Progenitor cell of endocrine pancreas (in vitro differentiated cells): ENCODE data around the gene GMEB2. TPM values are rescaled to one million over a fixed set of nuclear protein-coding genes. Genes with fewer than 3 reads are reported as not detected.

Experiments
- DNase-seq: peaks from one replicate; pipeline ENCODE4 v3.0.0; 2021; ENCODE audit warnings: low spot score; ENCODE audit not compliant: unreplicated experiment
- H3K27ac Mint-ChIP-seq: 2 replicates; pipeline ENCODE4 v1.8.0; 2021; ENCODE audit warnings: mild to moderate bottlenecking, moderate library complexity, mixed read lengths
- H3K27me3 Mint-ChIP-seq: 2 replicates; pipeline ENCODE4 v1.8.0; 2021; ENCODE audit warnings: mixed read lengths
- H3K36me3 Mint-ChIP-seq: 2 replicates; pipeline ENCODE4 v1.8.0; 2022; ENCODE audit warnings: mixed read lengths; ENCODE audit not compliant: insufficient read depth
- H3K4me1 Mint-ChIP-seq: 2 replicates; pipeline ENCODE4 v1.8.0; 2021; ENCODE audit warnings: low read depth, mixed read lengths
- H3K4me3 Mint-ChIP-seq: 2 replicates; pipeline ENCODE4 v1.8.0; 2021; ENCODE audit warnings: low read depth, mild to moderate bottlenecking, moderate library complexity, mixed read lengths
- H3K9me3 Mint-ChIP-seq: 2 replicates; pipeline ENCODE4 v1.8.0; 2021; ENCODE audit warnings: low read depth, mixed read lengths
- total RNA-seq: library from RNA; stranded (reverse); gene quantifications from 2 replicates; pipeline ENCODE4 v1.2.1, GENCODE V29; 2021
- TF ChIP-seq, protein P1 (sequence below): fragments of 200-600 bp; sonication (generic); IDR thresholded peaks from one replicate; pipeline ENCODE4 v1.5.0; 2021; ENCODE audit warnings: antibody characterized with exemption, mild to moderate bottlenecking; ENCODE audit not compliant: unreplicated experiment

The GMEB2 gene
- total RNA-seq, 1 donor from 2014 or later = 15.1 TPM

DNA sequence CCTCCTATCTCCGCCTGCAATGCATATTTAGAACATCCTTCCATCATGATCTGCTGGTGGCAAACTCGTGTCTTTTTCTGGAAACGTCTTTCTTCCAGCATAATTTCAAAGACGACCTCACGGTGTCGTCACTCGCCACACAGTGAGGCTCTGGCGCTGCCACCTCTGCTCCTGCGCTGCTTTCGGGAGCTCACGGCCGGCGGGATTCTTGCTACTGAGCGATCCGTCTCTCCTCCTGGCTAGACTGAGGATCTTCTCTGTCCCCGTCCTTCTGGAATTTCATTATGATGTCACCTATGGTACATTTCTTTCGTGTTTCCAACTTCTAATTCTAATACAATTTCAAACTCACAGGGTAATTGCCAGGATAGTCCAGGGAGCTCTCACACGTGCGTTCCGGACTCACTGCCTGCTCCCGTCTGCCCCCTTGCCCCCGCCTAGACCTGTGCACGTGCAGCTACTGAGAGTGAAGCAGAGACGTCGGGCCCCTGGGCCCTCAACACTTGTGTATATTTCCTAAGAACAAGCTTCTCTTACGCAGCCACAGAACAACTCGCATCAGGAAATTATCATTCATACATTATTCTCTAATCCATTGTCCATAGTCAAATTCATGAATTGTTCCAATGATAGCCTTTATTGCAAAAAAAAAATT is 27.4 kb downstream of the GMEB2 start:
- DNase-seq = no peak
- Mint-ChIP-seq H3K36me3 (peaks cover 9% of the 10 kb centered on the region), H3K9me3 (no peaks in the 10 kb centered on the region), H3K4me1 (no peaks in the 10 kb centered on the region), H3K4me3 (no peak overlapping the region), H3K27me3 (no peaks in the 10 kb centered on the region), H3K27ac (no peak overlapping the region)
- TF ChIP-seq, protein P1, sequence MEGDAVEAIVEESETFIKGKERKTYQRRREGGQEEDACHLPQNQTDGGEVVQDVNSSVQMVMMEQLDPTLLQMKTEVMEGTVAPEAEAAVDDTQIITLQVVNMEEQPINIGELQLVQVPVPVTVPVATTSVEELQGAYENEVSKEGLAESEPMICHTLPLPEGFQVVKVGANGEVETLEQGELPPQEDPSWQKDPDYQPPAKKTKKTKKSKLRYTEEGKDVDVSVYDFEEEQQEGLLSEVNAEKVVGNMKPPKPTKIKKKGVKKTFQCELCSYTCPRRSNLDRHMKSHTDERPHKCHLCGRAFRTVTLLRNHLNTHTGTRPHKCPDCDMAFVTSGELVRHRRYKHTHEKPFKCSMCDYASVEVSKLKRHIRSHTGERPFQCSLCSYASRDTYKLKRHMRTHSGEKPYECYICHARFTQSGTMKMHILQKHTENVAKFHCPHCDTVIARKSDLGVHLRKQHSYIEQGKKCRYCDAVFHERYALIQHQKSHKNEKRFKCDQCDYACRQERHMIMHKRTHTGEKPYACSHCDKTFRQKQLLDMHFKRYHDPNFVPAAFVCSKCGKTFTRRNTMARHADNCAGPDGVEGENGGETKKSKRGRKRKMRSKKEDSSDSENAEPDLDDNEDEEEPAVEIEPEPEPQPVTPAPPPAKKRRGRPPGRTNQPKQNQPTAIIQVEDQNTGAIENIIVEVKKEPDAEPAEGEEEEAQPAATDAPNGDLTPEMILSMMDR = no peak

DNA sequence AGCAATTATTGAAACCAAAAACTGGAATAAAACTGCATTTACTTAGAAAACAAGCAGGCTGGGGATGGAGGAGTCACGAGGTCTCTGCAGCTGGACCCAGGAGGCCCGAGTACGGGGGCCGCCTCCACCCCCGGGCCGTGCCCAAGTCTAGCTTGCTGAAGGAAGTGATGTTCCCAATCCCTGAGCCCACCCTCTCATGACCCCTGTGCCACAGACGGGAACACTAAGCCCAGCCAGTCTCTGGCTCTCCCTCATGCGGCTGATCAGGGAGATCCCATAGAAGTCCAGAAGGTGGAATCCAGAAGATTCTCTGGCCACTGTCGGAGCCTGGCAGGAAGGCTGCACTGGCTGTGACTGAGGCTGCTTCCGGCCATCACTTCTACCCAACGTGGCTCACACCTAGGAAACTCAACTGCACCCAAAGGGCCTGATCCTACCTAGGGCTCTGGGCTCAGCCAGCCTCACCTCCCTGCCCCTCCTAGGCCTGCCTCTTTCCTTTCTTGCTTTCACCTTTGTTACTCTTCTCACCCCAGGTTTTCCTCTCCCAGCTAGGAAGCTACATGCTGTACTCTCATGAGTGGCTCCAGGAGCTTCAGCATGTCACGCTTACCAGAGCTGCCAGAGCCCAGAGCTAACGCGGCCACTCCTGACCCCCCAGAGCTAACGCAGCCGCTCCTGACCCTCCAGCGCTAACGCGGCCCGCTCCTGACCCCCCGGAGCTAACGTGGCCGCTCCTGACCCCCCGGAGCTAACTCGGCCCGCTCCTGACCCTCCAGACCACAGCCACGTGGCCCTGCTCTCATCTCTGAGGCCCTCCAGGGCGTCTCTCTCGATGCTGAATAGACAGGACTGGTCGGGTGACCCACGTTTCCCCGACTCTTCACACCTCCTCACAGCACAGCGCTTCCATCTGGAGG is 28.2 kb downstream of the GMEB2 start:
- Mint-ChIP-seq H3K27me3 (no peaks in the 10 kb centered on the region), H3K4me3 (no peak overlapping the region), H3K4me1 (no peaks in the 10 kb centered on the region), H3K27ac (no peak overlapping the region), H3K9me3 (no peaks in the 10 kb centered on the region), H3K36me3 (peaks cover 9% of the 10 kb centered on the region)
- TF ChIP-seq, protein P1 = no peak
- no peak for DNase-seq

DNA sequence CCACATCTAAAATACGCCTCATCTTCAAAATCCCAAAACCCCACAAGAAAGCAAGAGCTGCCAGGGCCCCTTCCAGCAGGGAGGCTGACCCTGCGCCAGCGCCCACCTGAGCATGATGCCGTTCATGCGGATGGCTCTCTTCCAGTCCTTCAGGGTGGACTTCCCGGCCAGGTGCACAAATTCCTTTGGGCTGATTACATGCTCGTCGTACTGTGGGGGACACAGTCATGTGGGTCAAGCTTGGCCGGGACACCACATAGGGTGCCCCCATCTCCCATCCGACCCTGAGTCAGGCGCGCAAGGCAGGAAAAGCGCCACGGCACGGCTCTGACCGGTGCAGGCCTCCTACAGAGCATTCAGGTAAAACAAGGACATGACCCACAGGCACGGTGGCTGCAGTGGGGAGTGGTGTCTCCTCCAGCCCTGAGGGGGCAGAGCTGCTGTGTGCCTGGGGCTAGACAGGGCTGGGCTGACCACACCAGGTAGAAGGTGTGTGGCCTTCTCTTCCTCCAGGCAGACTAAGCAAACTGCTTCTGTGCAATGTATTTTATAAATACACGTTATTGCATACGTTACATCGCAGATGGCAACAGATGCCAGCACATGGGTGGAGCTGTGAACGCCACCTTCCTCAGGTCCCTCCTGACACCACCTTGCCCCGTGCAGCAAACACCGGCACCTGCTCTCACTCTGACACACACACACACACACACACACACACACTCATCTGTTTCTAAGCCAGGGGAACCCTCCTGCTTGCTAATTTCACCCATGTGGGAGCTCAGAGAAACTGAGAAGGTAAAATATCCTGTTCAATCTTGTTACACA is 29.0 kb downstream of the GMEB2 start:
- Mint-ChIP-seq H3K4me1 (no peaks in the 10 kb centered on the region), H3K27me3 (no peaks in the 10 kb centered on the region), H3K36me3 (peaks cover 13% of the 10 kb centered on the region), H3K27ac (no peak overlapping the region), H3K4me3 (no peak overlapping the region), H3K9me3 (no peaks in the 10 kb centered on the region)
- TF ChIP-seq, protein P1 = no peak
- DNase-seq = no peak

GRCh38 chr20:63596423-63596822 is 30.5 kb downstream of the GMEB2 start:
- H3K4me3 Mint-ChIP-seq = no peak overlapping the region
- peaks cover 12% of the 10 kb centered on the region for H3K36me3 Mint-ChIP-seq
- H3K27me3 Mint-ChIP-seq = no peaks in the 10 kb centered on the region
- H3K9me3 Mint-ChIP-seq = no peaks in the 10 kb centered on the region
- TF ChIP-seq, protein P1 = no peak
- H3K4me1 Mint-ChIP-seq = no peaks in the 10 kb centered on the region
- no peak for DNase-seq
- no peak overlapping the region for H3K27ac Mint-ChIP-seq
